CD4-positive, alpha-beta memory T cell (primary cell): ENCODE results near the gene CCDC71. TPM values are rescaled to one million over a fixed set of nuclear protein-coding genes. Genes with fewer than 3 reads are reported as not detected.

Source experiments
- CTCF ChIA-PET: fragments of 350-600 bp; sonication (Branson Sonifier 250); formaldehyde crosslinking; loops from one replicate; lab custom pipeline; 2021; ENCODE audit warnings: inconsistent platforms; ENCODE audit not compliant: partially characterized antibody; lab: Charles Lee
- POLR2A ChIA-PET: fragments of 350-600 bp; sonication (Branson Sonifier 250); formaldehyde crosslinking; loops from one replicate; lab custom pipeline; 2021; ENCODE audit not compliant: partially characterized antibody; lab: Charles Lee
- DNase-seq, 5 donors: peaks; one replicate each; pipeline versions ENCODE4 v3.0.0 to v3.0.0-alpha.2; 2020 to 2022; ENCODE audit warnings: mixed read lengths in 1 of 5
- H3K27ac ChIP-seq: one replicate; pipeline ENCODE4 v1.7.0; 2013; ENCODE audit warnings: low read depth, low read length
- H3K27me3 ChIP-seq: 2 replicates; pipeline ENCODE4 v1.7.0; 2013; ENCODE audit warnings: mild to moderate bottlenecking, low read length, moderate library complexity; ENCODE audit not compliant: insufficient read depth
- H3K36me3 ChIP-seq: 2 replicates; pipeline ENCODE4 v1.7.0; 2013; ENCODE audit warnings: mild to moderate bottlenecking, low read length, moderate library complexity; ENCODE audit not compliant: insufficient read depth
- H3K4me1 ChIP-seq: 2 replicates; pipeline ENCODE4 v1.7.0; 2013; ENCODE audit warnings: mild to moderate bottlenecking, low read length, moderate library complexity; ENCODE audit not compliant: insufficient read depth
- H3K4me3 ChIP-seq, 2 donors: one replicate each; pipeline ENCODE4 v1.7.0; 2013; ENCODE audit warnings: low read length in 2 of 2, mild to moderate bottlenecking in 1 of 2
- H3K9me3 ChIP-seq, 2 donors: one replicate each; pipeline ENCODE4 v1.7.0; 2013; ENCODE audit warnings: low read length in 2 of 2, control low read depth in 1 of 2; ENCODE audit not compliant: control insufficient read depth in 1 of 2
- H3K27ac Mint-ChIP-seq, 7 donors: one replicate each; pipeline ENCODE4 v1.8.0; 2020 to 2021; ENCODE audit warnings: mixed read lengths in 7 of 7, mild to moderate bottlenecking in 6 of 7, inconsistent platforms in 3 of 7, moderate library complexity in 3 of 7
- H3K27me3 Mint-ChIP-seq, 2 donors: one replicate each; pipeline ENCODE4 v1.8.0; 2020 to 2021; ENCODE audit warnings: mixed read lengths in 2 of 2
- H3K36me3 Mint-ChIP-seq, 2 donors: one replicate each; pipeline ENCODE4 v1.8.0; 2020 to 2021; ENCODE audit warnings: mixed read lengths in 2 of 2, inconsistent platforms in 1 of 2, mild to moderate bottlenecking in 1 of 2
- H3K4me1 Mint-ChIP-seq, 4 donors: one replicate each; pipeline ENCODE4 v1.8.0; 2020 to 2021; ENCODE audit warnings: mixed read lengths in 4 of 4, mild to moderate bottlenecking in 1 of 4
- H3K4me3 Mint-ChIP-seq, 8 donors: one replicate each; pipeline ENCODE4 v1.8.0; 2020 to 2021; ENCODE audit warnings: mixed read lengths in 8 of 8, mild to moderate bottlenecking in 7 of 8, moderate library complexity in 6 of 8, inconsistent platforms in 3 of 8
- H3K9me3 Mint-ChIP-seq, 8 donors: one replicate each; pipeline ENCODE4 v1.8.0; 2020 to 2021; ENCODE audit warnings: mixed read lengths in 8 of 8, mild to moderate bottlenecking in 5 of 8, inconsistent platforms in 3 of 8, moderate library complexity in 1 of 8
- intact Hi-C: fragments of 100-400 bp; cut with micrococcal nuclease; formaldehyde crosslinking; loops from one replicate; pipeline ENCODE4 v1.15.1; 2023
- polyA plus RNA-seq, 2 donors: library from polyadenylated mRNA; unstranded; fragments of 300-500 nt; fragmentation: Illumina TruSeq; gene quantifications; one replicate each; pipeline ENCODE4 v1.2.3, GENCODE V29; 2021
- total RNA-seq, 2 experiments: library from RNA; stranded (reverse); gene quantifications; one replicate each; pipeline ENCODE4 v1.2.3, GENCODE V29; 2021

Gene CCDC71
- total RNA-seq: 10 to 100 TPM; 31.6 to 33.5 TPM
- polyA plus RNA-seq: 1 to 10 TPM in 1 of 2 donors, under 1 TPM in 1; 0.13 to 2.1 TPM

GRCh38 chr3:49165771-49166751 lies at the start of gene CCDC71:
CCDC71 (minus strand) TSS chr3:49166331; CDS start chr3:49164208, 2,123 bp downstream.
- no peaks in the 10 kb centered on the region for H3K27me3 Mint-ChIP-seq
- CTCF ChIA-PET: interaction anchor here (1.5 to 5.1 kb wide), 3 partner anchors 45 to 505 kb away, joined by 4 to 18 read pairs (median 4); partner anchors contain the start of gene USP19
- H3K27ac Mint-ChIP-seq: peak within 1 kb of the TSS; percentile 92 to 96 (median 94)
- peak; percentile 70 to 77 (median 72) for DNase-seq
- peaks cover 31% of the 10 kb centered on the region for H3K4me1 ChIP-seq
- peaks cover 6 to 34% of the 10 kb centered on the region in 2 donors for H3K36me3 Mint-ChIP-seq
- intact Hi-C loops: loop anchor here (2.0 kb wide), 1 partner anchor 71 kb away; the partner anchor contains the start of gene QRICH1
- H3K27ac ChIP-seq: peak within 1 kb of the TSS; percentile 57
- H3K4me3 ChIP-seq: peak within 1 kb of the TSS; percentile 49 to 93
- peaks cover 0 to 2% (median 0%) of the 10 kb centered on the region in 8 donors for H3K9me3 Mint-ChIP-seq
- no peaks in the 10 kb centered on the region for H3K27me3 ChIP-seq
- peak within 1 kb of the TSS; percentile 90 to 96 (median 91) for H3K4me3 Mint-ChIP-seq
- no peaks in the 10 kb centered on the region for H3K9me3 ChIP-seq
- POLR2A ChIA-PET: interaction anchor here (0.6 to 2.5 kb wide), 10 partner anchors 15 to 247 kb away, joined by 3 to 13 read pairs (median 3); partner anchors contain the start of genes IMPDH2, QRICH1 and USP19
- peaks cover 19 to 52% (median 30%) of the 10 kb centered on the region in 4 donors for H3K4me1 Mint-ChIP-seq
- H3K36me3 ChIP-seq: peaks cover 16% of the 10 kb centered on the region

- Histone ChIP-seq H3K4me1 (no peaks in the 10 kb centered on the region), H3K36me3 (no peaks in the 10 kb centered on the region), H3K27me3 (no peaks in the 10 kb centered on the region), H3K27ac (no peak overlapping the region), H3K4me3 (no peak overlapping the region), H3K9me3 (no peaks in the 10 kb centered on the region)
- H3K27ac Mint-ChIP-seq: no peak overlapping the region
- H3K27me3 Mint-ChIP-seq: peaks cover 6 to 8% of the 10 kb centered on the region in 2 donors
- no peak for DNase-seq
- no peaks in the 10 kb centered on the region for H3K4me1 Mint-ChIP-seq
- POLR2A ChIA-PET: no interaction called here
- H3K9me3 Mint-ChIP-seq: no peaks in the 10 kb centered on the region
- intact Hi-C loops: no loop called here
- CTCF ChIA-PET: no interaction called here
- no peaks in the 10 kb centered on the region for H3K36me3 Mint-ChIP-seq
- H3K4me3 Mint-ChIP-seq: no peak overlapping the region
These were observed 47.9 kb upstream of the CCDC71 start for GRCh38 chr3:49213998-49214397.

GRCh38 chr3:49213541-49213943 lies 47.4 kb upstream of the CCDC71 start:
- H3K9me3 ChIP-seq: no peaks in the 10 kb centered on the region
- Mint-ChIP-seq H3K4me1 (no peaks in the 10 kb centered on the region), H3K27me3 (peaks cover 6 to 7% of the 10 kb centered on the region in 2 donors), H3K27ac (no peak overlapping the region), H3K36me3 (no peaks in the 10 kb centered on the region), H3K4me3 (no peak overlapping the region), H3K9me3 (peaks cover 0 to 1% (median 0%) of the 10 kb centered on the region in 8 donors)
- H3K27me3 ChIP-seq: no peaks in the 10 kb centered on the region
- intact Hi-C loops: no loop called here
- no peak for DNase-seq
- H3K36me3 ChIP-seq: no peaks in the 10 kb centered on the region
- ChIA-PET CTCF (no interaction called here), POLR2A (no interaction called here)
- H3K27ac ChIP-seq: no peak overlapping the region
- H3K4me3 ChIP-seq: no peak overlapping the region
- no peaks in the 10 kb centered on the region for H3K4me1 ChIP-seq

GRCh38 chr3:49199900-49200281 lies 33.8 kb upstream of the CCDC71 start:
- POLR2A ChIA-PET: no interaction called here
- Histone ChIP-seq H3K27me3 (no peaks in the 10 kb centered on the region), H3K27ac (no peak overlapping the region), H3K4me1 (no peaks in the 10 kb centered on the region), H3K9me3 (no peaks in the 10 kb centered on the region), H3K36me3 (no peaks in the 10 kb centered on the region), H3K4me3 (no peak overlapping the region)
- no peak overlapping the region for H3K4me3 Mint-ChIP-seq
- intact Hi-C loops: no loop called here
- CTCF ChIA-PET: no interaction called here
- H3K27me3 Mint-ChIP-seq: peaks cover 12 to 17% of the 10 kb centered on the region in 2 donors
- DNase-seq: no peak
- H3K27ac Mint-ChIP-seq: no peak overlapping the region
- peaks cover 0 to 1% (median 0%) of the 10 kb centered on the region in 4 donors for H3K4me1 Mint-ChIP-seq
- no peaks in the 10 kb centered on the region for H3K36me3 Mint-ChIP-seq
- peaks cover 0 to 2% (median 0%) of the 10 kb centered on the region in 8 donors for H3K9me3 Mint-ChIP-seq

GRCh38 chr3:49199239-49199899 lies 33.2 kb upstream of the CCDC71 start:
- Mint-ChIP-seq H3K9me3 (peaks cover 0 to 2% (median 0%) of the 10 kb centered on the region in 8 donors), H3K27ac (no peak overlapping the region), H3K4me3 (no peak overlapping the region), H3K4me1 (peaks cover 0 to 1% (median 0%) of the 10 kb centered on the region in 4 donors), H3K36me3 (no peaks in the 10 kb centered on the region), H3K27me3 (peaks cover 10 to 16% of the 10 kb centered on the region in 2 donors)
- no peak for DNase-seq
- H3K27ac ChIP-seq: no peak overlapping the region
- POLR2A ChIA-PET: no interaction called here
- H3K36me3 ChIP-seq: no peaks in the 10 kb centered on the region
- CTCF ChIA-PET: no interaction called here
- intact Hi-C loops: no loop called here
- H3K4me1 ChIP-seq: no peaks in the 10 kb centered on the region
- no peaks in the 10 kb centered on the region for H3K9me3 ChIP-seq
- no peak overlapping the region for H3K4me3 ChIP-seq
- H3K27me3 ChIP-seq: no peaks in the 10 kb centered on the region

GRCh38 chr3:49198611-49199230 lies 32.6 kb upstream of the CCDC71 start:
- POLR2A ChIA-PET: no interaction called here
- no peak overlapping the region for H3K4me3 Mint-ChIP-seq
- Histone ChIP-seq H3K27ac (no peak overlapping the region), H3K9me3 (no peaks in the 10 kb centered on the region), H3K36me3 (no peaks in the 10 kb centered on the region), H3K4me3 (no peak overlapping the region), H3K27me3 (no peaks in the 10 kb centered on the region), H3K4me1 (no peaks in the 10 kb centered on the region)
- H3K9me3 Mint-ChIP-seq: peaks cover 0 to 2% (median 0%) of the 10 kb centered on the region in 8 donors
- peaks cover 10 to 13% of the 10 kb centered on the region in 2 donors for H3K27me3 Mint-ChIP-seq
- intact Hi-C loops: no loop called here
- CTCF ChIA-PET: no interaction called here
- H3K27ac Mint-ChIP-seq: no peak overlapping the region
- H3K4me1 Mint-ChIP-seq: peaks cover 0 to 1% (median 0%) of the 10 kb centered on the region in 4 donors
- no peak for DNase-seq
- H3K36me3 Mint-ChIP-seq: no peaks in the 10 kb centered on the region
